HepG2 (cell line): Measurements from ENCODE around the gene UPB1.
A peak's percentile ranks its signal among the peaks of the same experiment; 100 is the strongest.

Experiments
- EP300 ChIP-seq, 3 experiments: sonication (generic) in 1 of 3; formaldehyde crosslinking in 1 of 3; IDR thresholded peaks; 2 replicates each; pipeline versions ENCODE4 v1.5.1 to v1.6.1; 2011 to 2020; ENCODE audit warnings: low read depth in 2 of 3, low read length in 2 of 3, borderline replicate concordance in 1 of 3, improper control_type of control experiment in 1 of 3, mild to moderate bottlenecking in 1 of 3, missing genetic modification reagents in 1 of 3, moderate library complexity in 1 of 3
- FOXC1 ChIP-seq: sonication (generic); formaldehyde crosslinking; IDR thresholded peaks from 2 replicates; pipeline ENCODE4 v1.8.0; 2022; ENCODE audit warnings: mild to moderate bottlenecking, missing genetic modification reagents, borderline replicate concordance
- JUN ChIP-seq: sonication (generic); formaldehyde crosslinking; IDR thresholded peaks from 2 replicates; pipeline ENCODE4 v1.4.0; 2020; ENCODE audit warnings: mild to moderate bottlenecking, missing genetic modification reagents
- NCOR1 ChIP-seq: fragments of 200-600 bp; sonication (generic); IDR thresholded peaks from 2 replicates; pipeline ENCODE4 v1.7.0; 2017; ENCODE audit warnings: antibody characterized with exemption, low read length, borderline replicate concordance
- SRSF9 ChIP-seq: fragments of 200-400 bp; formaldehyde crosslinking; IDR thresholded peaks from 2 replicates; pipeline ENCODE4 v1.6.1; 2018; ENCODE audit warnings: borderline replicate concordance, mild to moderate bottlenecking, low read depth, low read length; ENCODE audit not compliant: insufficient read depth, poor library complexity, severe bottlenecking
- TBP ChIP-seq: sonication (generic); formaldehyde crosslinking; IDR thresholded peaks from 2 replicates; pipeline ENCODE4 v1.5.0; 2020; ENCODE audit warnings: missing genetic modification reagents
- ZFP36L1 ChIP-seq: sonication (generic); formaldehyde crosslinking; IDR thresholded peaks from 2 replicates; pipeline ENCODE4 v1.8.0; 2022; ENCODE audit warnings: mild to moderate bottlenecking, missing genetic modification reagents, moderate library complexity
- ZNF564 ChIP-seq: sonication (generic); formaldehyde crosslinking; IDR thresholded peaks from 2 replicates; pipeline ENCODE4 v1.8.1; 2023; ENCODE audit warnings: mild to moderate bottlenecking, missing genetic modification reagents
- TF ChIP-seq, protein P1 (sequence below): IDR thresholded peaks from 2 replicates; pipeline ENCODE4 v1.6.1; 2016; ENCODE audit warnings: missing compliant biosample characterization, missing genetic modification reagents, borderline replicate concordance
- TF ChIP-seq, protein P2 (sequence below): sonication (generic); formaldehyde crosslinking; IDR thresholded peaks from 2 replicates; pipeline ENCODE4 v1.4.0; 2020; ENCODE audit warnings: missing genetic modification reagents
- TF ChIP-seq, protein P3 (sequence below): sonication (generic); formaldehyde crosslinking; IDR thresholded peaks from 2 replicates; pipeline ENCODE4 v1.5.0; 2020; ENCODE audit warnings: mild to moderate bottlenecking, missing genetic modification reagents, moderate library complexity
- TF ChIP-seq, protein P4 (sequence below): sonication (generic); formaldehyde crosslinking; IDR thresholded peaks from 2 replicates; pipeline ENCODE4 v1.4.0; 2020; ENCODE audit warnings: missing genetic modification reagents, borderline replicate concordance

DNA sequence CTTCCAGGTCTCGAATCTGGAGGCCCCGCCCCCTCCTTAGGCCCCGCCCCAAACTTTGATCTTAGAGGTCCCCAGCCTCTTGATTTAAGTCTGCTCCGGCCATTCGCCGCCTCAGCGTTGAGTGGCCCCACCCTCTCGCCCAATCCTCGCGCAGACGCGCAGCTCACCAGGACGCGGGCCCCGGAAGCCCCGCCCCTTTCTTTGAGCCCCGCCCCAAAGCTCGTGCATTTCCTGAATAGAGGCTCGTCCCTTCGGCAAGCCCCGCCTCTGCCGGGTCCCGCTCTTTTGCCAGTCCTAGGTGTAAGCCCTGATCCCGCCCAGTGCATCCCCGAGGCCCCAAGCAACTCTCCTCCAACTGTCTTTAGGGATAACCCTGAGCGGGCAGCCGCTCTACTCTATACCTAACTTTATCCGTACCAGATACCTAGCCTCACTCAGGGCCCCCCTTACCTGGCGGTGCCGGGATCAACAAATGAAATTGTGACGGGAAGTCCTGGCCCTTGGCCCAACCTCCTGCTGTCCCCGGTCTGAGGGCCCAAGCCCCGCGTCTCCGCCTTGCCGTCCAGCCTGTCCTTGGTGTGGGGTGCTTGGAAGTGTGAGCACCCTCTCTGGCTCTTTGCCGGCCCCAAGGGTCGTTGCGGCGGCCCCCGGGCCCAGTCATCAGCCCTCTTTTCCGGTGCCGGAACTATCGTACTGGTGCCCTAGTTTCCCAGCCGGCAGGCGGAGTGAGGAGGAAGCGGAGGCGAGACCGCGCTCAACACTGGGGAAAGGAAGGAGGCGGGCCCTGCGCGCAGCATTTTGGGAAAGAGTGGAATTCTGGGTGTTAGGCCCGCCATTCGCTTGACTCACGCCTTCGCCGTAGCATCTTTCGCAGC is 60.3 kb downstream of the UPB1 start, which contains the start of gene SNRPD3:
- TF ChIP-seq, protein P1, sequence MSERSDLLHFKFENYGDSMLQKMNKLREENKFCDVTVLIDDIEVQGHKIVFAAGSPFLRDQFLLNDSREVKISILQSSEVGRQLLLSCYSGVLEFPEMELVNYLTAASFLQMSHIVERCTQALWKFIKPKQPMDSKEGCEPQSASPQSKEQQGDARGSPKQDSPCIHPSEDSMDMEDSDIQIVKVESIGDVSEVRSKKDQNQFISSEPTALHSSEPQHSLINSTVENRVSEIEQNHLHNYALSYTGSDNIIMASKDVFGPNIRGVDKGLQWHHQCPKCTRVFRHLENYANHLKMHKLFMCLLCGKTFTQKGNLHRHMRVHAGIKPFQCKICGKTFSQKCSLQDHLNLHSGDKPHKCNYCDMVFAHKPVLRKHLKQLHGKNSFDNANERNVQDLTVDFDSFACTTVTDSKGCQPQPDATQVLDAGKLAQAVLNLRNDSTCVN (CRISPR knock-in tag) = no peak
- peak; percentile 85; the same call in 1 of the 2 replicates for TF ChIP-seq NCOR1
- TF ChIP-seq SRSF9 = no peak
- TF ChIP-seq FOXC1 (CRISPR knock-in tag) = peak; percentile 80
- TF ChIP-seq ZNF564 (CRISPR knock-in tag) = no peak; the same call in 1 of the 2 replicates
- TF ChIP-seq, protein P2, sequence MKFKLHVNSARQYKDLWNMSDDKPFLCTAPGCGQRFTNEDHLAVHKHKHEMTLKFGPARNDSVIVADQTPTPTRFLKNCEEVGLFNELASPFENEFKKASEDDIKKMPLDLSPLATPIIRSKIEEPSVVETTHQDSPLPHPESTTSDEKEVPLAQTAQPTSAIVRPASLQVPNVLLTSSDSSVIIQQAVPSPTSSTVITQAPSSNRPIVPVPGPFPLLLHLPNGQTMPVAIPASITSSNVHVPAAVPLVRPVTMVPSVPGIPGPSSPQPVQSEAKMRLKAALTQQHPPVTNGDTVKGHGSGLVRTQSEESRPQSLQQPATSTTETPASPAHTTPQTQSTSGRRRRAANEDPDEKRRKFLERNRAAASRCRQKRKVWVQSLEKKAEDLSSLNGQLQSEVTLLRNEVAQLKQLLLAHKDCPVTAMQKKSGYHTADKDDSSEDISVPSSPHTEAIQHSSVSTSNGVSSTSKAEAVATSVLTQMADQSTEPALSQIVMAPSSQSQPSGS (CRISPR knock-in tag) = peak; percentile 77
- TF ChIP-seq, protein P3, sequence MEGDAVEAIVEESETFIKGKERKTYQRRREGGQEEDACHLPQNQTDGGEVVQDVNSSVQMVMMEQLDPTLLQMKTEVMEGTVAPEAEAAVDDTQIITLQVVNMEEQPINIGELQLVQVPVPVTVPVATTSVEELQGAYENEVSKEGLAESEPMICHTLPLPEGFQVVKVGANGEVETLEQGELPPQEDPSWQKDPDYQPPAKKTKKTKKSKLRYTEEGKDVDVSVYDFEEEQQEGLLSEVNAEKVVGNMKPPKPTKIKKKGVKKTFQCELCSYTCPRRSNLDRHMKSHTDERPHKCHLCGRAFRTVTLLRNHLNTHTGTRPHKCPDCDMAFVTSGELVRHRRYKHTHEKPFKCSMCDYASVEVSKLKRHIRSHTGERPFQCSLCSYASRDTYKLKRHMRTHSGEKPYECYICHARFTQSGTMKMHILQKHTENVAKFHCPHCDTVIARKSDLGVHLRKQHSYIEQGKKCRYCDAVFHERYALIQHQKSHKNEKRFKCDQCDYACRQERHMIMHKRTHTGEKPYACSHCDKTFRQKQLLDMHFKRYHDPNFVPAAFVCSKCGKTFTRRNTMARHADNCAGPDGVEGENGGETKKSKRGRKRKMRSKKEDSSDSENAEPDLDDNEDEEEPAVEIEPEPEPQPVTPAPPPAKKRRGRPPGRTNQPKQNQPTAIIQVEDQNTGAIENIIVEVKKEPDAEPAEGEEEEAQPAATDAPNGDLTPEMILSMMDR = peak; percentile 29
- TF ChIP-seq EP300 (IDR thresholded peaks at IDR 0.05; ENCODE audit: low read depth in 2 of 2, low read length in 2 of 2) = peak in 1 of 2 experiments; percentile 34; a peak in 1 of 4 replicates
- peak; percentile 67 for TF ChIP-seq EP300 (CRISPR knock-in tag; IDR thresholded peaks at IDR 0.05; ENCODE audit: borderline replicate concordance)
- 0 out of 2 replicates have a peak, but pooled peaks have one; percentile 39 for TF ChIP-seq ZFP36L1 (CRISPR knock-in tag)
- no peak for TF ChIP-seq TBP
- no peak for TF ChIP-seq JUN (CRISPR knock-in tag)
- TF ChIP-seq, protein P4, sequence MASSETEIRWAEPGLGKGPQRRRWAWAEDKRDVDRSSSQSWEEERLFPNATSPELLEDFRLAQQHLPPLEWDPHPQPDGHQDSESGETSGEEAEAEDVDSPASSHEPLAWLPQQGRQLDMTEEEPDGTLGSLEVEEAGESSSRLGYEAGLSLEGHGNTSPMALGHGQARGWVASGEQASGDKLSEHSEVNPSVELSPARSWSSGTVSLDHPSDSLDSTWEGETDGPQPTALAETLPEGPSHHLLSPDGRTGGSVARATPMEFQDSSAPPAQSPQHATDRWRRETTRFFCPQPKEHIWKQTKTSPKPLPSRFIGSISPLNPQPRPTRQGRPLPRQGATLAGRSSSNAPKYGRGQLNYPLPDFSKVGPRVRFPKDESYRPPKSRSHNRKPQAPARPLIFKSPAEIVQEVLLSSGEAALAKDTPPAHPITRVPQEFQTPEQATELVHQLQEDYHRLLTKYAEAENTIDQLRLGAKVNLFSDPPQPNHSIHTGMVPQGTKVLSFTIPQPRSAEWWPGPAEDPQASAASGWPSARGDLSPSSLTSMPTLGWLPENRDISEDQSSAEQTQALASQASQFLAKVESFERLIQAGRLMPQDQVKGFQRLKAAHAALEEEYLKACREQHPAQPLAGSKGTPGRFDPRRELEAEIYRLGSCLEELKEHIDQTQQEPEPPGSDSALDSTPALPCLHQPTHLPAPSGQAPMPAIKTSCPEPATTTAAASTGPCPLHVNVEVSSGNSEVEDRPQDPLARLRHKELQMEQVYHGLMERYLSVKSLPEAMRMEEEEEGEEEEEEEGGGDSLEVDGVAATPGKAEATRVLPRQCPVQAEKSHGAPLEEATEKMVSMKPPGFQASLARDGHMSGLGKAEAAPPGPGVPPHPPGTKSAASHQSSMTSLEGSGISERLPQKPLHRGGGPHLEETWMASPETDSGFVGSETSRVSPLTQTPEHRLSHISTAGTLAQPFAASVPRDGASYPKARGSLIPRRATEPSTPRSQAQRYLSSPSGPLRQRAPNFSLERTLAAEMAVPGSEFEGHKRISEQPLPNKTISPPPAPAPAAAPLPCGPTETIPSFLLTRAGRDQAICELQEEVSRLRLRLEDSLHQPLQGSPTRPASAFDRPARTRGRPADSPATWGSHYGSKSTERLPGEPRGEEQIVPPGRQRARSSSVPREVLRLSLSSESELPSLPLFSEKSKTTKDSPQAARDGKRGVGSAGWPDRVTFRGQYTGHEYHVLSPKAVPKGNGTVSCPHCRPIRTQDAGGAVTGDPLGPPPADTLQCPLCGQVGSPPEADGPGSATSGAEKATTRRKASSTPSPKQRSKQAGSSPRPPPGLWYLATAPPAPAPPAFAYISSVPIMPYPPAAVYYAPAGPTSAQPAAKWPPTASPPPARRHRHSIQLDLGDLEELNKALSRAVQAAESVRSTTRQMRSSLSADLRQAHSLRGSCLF (CRISPR knock-in tag) = peak; percentile 58; the same call in 1 of the 2 replicates
